Lower lobe of right lung (tissue), 2 donors: ENCODE measurements around the gene COL4A2. TPM values are rescaled to one million over a fixed set of nuclear protein-coding genes. Genes with fewer than 3 reads are reported as not detected.

Source experiments
- ATAC-seq, 2 donors: fragments of 200-7000 bp; cut with Tn5 transposase; one replicate each; pipeline ENCODE4 v1.9.1; 2020 to 2022; ENCODE audit warnings: mild to moderate bottlenecking in 2 of 2, moderate library complexity in 2 of 2
- DNase-seq: peaks from one replicate; pipeline ENCODE4 v3.0.0-alpha.2; 2020
- H3K27ac ChIP-seq: fragments of 200-600 bp; one replicate; pipeline ENCODE4 v1.8.0; 2022
- H3K27me3 ChIP-seq: fragments of 200-600 bp; one replicate; pipeline ENCODE4 v1.8.0; 2022; ENCODE audit warnings: low read depth
- H3K36me3 ChIP-seq: fragments of 200-600 bp; one replicate; pipeline ENCODE4 v1.8.0; 2022; ENCODE audit warnings: mild to moderate bottlenecking
- H3K4me1 ChIP-seq: fragments of 200-600 bp; one replicate; pipeline ENCODE4 v1.8.0; 2022
- H3K4me3 ChIP-seq: fragments of 200-600 bp; one replicate; pipeline ENCODE4 v1.8.0; 2022; ENCODE audit warnings: mild to moderate bottlenecking
- H3K9me3 ChIP-seq: fragments of 200-600 bp; one replicate; pipeline ENCODE4 v1.8.0; 2022
- CTCF ChIP-seq: fragments of 200-600 bp; IDR thresholded peaks from one replicate; pipeline ENCODE4 v1.8.0; 2022; ENCODE audit warnings: antibody characterized with exemption, mild to moderate bottlenecking
- intact Hi-C: fragments of 100-400 bp; cut with DNase I; formaldehyde crosslinking; loops from one replicate; pipeline ENCODE4 v1.11.0; 2022
- total RNA-seq: library from RNA; stranded (reverse); fragmentation: NEBNext Ultra II Directional; extraction: Animal tissue kit (Norgen Biotek cat#: 25700); gene quantifications from one replicate; pipeline ENCODE4 v1.2.1, GENCODE V29; 2021
- donor health status: DM: no; HTN: yes; CAD: no; lungs with severe emphysema.

The COL4A2 gene
- total RNA-seq, 1 donor from 2014 or later = 185 TPM

DNA sequence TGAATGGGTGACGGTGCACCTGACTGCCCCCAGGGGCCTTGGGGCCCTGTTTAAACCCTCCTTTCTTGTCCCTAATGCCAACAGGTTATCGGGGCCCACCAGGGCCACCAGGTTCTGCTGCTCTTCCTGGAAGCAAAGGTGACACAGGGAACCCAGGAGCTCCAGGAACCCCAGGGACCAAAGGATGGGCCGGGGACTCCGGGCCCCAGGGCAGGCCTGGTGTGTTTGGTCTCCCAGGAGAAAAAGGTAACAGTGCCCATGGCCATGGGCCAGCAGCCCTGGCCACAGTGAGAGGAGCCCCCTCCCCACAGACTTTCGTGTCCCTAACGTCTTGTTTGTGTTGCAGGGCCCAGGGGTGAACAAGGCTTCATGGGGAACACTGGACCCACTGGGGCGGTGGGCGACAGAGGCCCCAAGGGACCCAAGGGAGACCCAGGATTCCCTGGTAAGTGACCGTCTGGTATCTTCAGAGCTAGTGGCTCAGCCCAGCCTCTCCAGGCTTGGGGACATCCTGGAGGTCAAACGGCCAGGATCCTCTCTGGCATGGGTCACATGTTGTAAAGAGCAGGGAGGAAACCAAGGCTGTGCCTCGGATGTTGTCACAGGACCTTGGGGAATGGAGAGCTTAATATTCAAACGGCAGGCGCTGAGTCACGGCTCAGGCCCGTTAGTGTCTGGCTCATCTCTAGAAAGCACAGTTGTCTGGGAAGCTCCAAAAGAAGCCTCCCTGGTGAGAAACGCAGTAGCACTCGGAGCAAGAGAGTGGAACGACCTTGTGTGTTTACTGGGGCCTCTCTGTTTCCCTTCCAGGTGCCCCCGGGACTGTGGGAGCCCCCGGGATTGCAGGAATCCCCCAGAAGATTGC is 196.2 kb downstream of the COL4A2 start:
- Histone ChIP-seq H3K36me3 (peaks cover 86% of the 10 kb centered on the region), H3K4me1 (peaks cover 20% of the 10 kb centered on the region), H3K27me3 (no peaks in the 10 kb centered on the region), H3K9me3 (no peaks in the 10 kb centered on the region), H3K27ac (no peak overlapping the region), H3K4me3 (no peak overlapping the region)
- TF ChIP-seq CTCF = no peak
- no peak for ATAC-seq
- intact Hi-C loops = no loop called here
- no peak for DNase-seq

- Histone ChIP-seq H3K27me3 (no peaks in the 10 kb centered on the region), H3K36me3 (peaks cover 86% of the 10 kb centered on the region), H3K9me3 (no peaks in the 10 kb centered on the region), H3K4me3 (no peak overlapping the region), H3K27ac (no peak overlapping the region), H3K4me1 (peaks cover 20% of the 10 kb centered on the region)
- no peak for TF ChIP-seq CTCF
- no peak for DNase-seq
- intact Hi-C loops = no loop called here
- no peak for ATAC-seq
Observed at GRCh38 chr13:110503979-110504499, 197.0 kb downstream of the COL4A2 start.

GRCh38 chr13:110505594-110505993 is 198.5 kb downstream of the COL4A2 start:
- H3K27ac ChIP-seq = no peak overlapping the region
- intact Hi-C loops = no loop called here
- ATAC-seq = no peak
- TF ChIP-seq CTCF = no peak
- DNase-seq = no peak
- peaks cover 29% of the 10 kb centered on the region for H3K4me1 ChIP-seq
- no peaks in the 10 kb centered on the region for H3K27me3 ChIP-seq
- H3K4me3 ChIP-seq = no peak overlapping the region
- H3K36me3 ChIP-seq = peaks cover 87% of the 10 kb centered on the region
- H3K9me3 ChIP-seq = no peaks in the 10 kb centered on the region

DNA sequence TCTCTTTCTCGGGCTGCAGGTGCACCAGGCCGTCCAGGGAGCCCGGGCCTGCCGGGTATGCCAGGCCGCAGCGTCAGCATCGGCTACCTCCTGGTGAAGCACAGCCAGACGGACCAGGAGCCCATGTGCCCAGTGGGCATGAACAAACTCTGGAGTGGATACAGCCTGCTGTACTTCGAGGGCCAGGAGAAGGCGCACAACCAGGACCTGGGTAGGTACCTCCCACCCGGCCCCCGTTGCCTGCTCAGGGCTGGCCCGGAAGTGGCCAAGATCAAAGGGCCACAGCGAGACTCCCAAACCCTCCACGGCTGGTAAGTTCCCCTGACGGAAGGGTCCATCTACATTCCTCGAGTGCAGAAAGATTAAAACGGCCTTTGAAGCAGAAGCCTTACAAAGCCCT is 199.3 kb downstream of the COL4A2 start:
- Histone ChIP-seq H3K9me3 (no peaks in the 10 kb centered on the region), H3K36me3 (peaks cover 85% of the 10 kb centered on the region), H3K27me3 (no peaks in the 10 kb centered on the region), H3K4me3 (no peak overlapping the region), H3K4me1 (peaks cover 31% of the 10 kb centered on the region), H3K27ac (no peak overlapping the region)
- peak; percentile 1 to 11 for ATAC-seq
- peak; percentile 47 for DNase-seq
- intact Hi-C loops = no loop called here
- no peak for TF ChIP-seq CTCF

DNA sequence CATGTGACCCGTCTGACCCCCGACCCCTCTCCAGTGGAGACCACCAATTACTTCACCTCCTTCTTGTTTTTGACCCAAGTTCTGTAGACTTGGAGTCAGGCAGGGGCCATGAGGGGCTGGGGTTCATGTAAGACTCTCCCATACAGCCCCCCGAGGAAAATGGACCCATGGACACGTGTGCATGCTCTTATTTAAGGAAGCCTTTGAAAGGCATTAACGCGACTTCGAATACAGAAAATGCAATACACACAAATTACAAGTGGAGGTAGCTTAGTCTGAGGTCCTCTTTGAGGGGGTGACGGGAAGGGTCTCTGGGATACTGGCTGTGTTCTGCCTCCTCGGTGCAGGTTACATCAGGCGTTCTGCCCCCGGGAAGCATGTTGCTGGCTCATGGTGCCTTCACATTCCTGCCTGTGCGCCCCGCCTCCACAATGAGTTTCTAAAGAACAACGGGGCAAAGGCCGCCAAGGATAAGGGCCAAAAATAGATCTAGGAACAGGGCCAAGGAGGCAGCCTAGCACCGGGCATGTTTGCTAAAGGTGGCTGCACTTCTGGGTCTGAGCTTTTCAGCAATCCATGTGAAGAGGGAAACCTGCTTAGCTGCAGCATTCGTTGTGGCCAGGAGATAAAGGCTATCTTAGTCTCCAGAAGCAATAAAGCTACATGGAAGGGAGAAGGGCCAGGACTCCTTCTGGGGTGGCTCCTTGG is 199.9 kb downstream of the COL4A2 start:
- peaks cover 31% of the 10 kb centered on the region for H3K4me1 ChIP-seq
- intact Hi-C loops = no loop called here
- DNase-seq (peak; percentile 86), ATAC-seq (peak; percentile 86 to 91)
- no peak overlapping the region for H3K4me3 ChIP-seq
- peaks cover 84% of the 10 kb centered on the region for H3K36me3 ChIP-seq
- no peak for TF ChIP-seq CTCF
- H3K27ac ChIP-seq = peak overlapping the region; percentile 64
- no peaks in the 10 kb centered on the region for H3K27me3 ChIP-seq
- H3K9me3 ChIP-seq = no peaks in the 10 kb centered on the region
